Kidney epithelial cell (primary cell): ENCODE data around the gene WDR49. TPM values are rescaled to one million over a fixed set of nuclear protein-coding genes. Genes with fewer than 3 reads are reported as not detected.
A peak's percentile ranks its signal among the peaks of the same experiment; 100 is the strongest.

Source experiments
- DNase-seq: peaks from one replicate; pipeline ENCODE4 v3.0.0-alpha.2; 2010; ENCODE audit warnings: low read depth
- H3K27me3 ChIP-seq: 2 replicates; pipeline ENCODE4 v1.6.0; 2011; ENCODE audit warnings: low read length; ENCODE audit not compliant: control insufficient read depth, insufficient read depth
- H3K36me3 ChIP-seq: 2 replicates; pipeline ENCODE4 v1.5.1; 2011; ENCODE audit warnings: low read length; ENCODE audit not compliant: control insufficient read depth, insufficient read depth
- H3K4me3 ChIP-seq: 2 replicates; pipeline ENCODE4 v1.5.1; 2011; ENCODE audit warnings: low read depth, mild to moderate bottlenecking, control low read depth, low read length
- CTCF ChIP-seq: IDR thresholded peaks from 2 replicates; pipeline ENCODE4 v1.5.1; 2011; ENCODE audit warnings: mild to moderate bottlenecking, moderate library complexity, low read length, control low read depth, inconsistent platforms; ENCODE audit not compliant: insufficient read depth, poor library complexity, severe bottlenecking
- total RNA-seq: library from RNA; depleted of rRNA; stranded (reverse); fragments of >200 nt; gene quantifications from 2 replicates; pipeline ENCODE4 v1.2.3, GENCODE V29; 2015

WDR49 gene
- total RNA-seq, 1 donor from 2014 or later: not detected

- H3K36me3 ChIP-seq: no peaks in the 10 kb centered on the region
- no peak for DNase-seq
- no peak overlapping the region for H3K4me3 ChIP-seq
- H3K27me3 ChIP-seq: no peaks in the 10 kb centered on the region
- no peak for TF ChIP-seq CTCF
These were observed 151.8 kb downstream of the WDR49 start for GRCh38 chr3:167501941-167502340.

GRCh38 chr3:167497903-167498302 is 155.8 kb downstream of the WDR49 start:
- no peaks in the 10 kb centered on the region for H3K36me3 ChIP-seq
- no peak for DNase-seq
- no peak for TF ChIP-seq CTCF
- no peaks in the 10 kb centered on the region for H3K27me3 ChIP-seq
- H3K4me3 ChIP-seq: no peak overlapping the region

GRCh38 chr3:167493244-167493643 is 160.5 kb downstream of the WDR49 start:
- Histone ChIP-seq H3K36me3 (no peaks in the 10 kb centered on the region), H3K4me3 (no peak overlapping the region), H3K27me3 (no peaks in the 10 kb centered on the region)
- peak; percentile 34 for TF ChIP-seq CTCF
- DNase-seq: no peak

- H3K4me3 ChIP-seq: no peak overlapping the region
- H3K36me3 ChIP-seq: no peaks in the 10 kb centered on the region
- no peaks in the 10 kb centered on the region for H3K27me3 ChIP-seq
- no peak for TF ChIP-seq CTCF
- no peak for DNase-seq
These were observed 162.1 kb downstream of the WDR49 start for GRCh38 chr3:167491621-167492020.

GRCh38 chr3:167489571-167489970 is 164.2 kb downstream of the WDR49 start:
- no peaks in the 10 kb centered on the region for H3K36me3 ChIP-seq
- no peak for TF ChIP-seq CTCF
- no peak for DNase-seq
- H3K4me3 ChIP-seq: no peak overlapping the region
- no peaks in the 10 kb centered on the region for H3K27me3 ChIP-seq

- DNase-seq: no peak
- no peak for TF ChIP-seq CTCF
- no peaks in the 10 kb centered on the region for H3K27me3 ChIP-seq
- no peaks in the 10 kb centered on the region for H3K36me3 ChIP-seq
- no peak overlapping the region for H3K4me3 ChIP-seq
These were observed 166.2 kb downstream of the WDR49 start for GRCh38 chr3:167487556-167487955.
